SK-N-DZ (cell line): ENCODE data around the gene GDPD5.

Source experiments
- DNase-seq: peaks from one replicate; pipeline ENCODE4 v3.0.0-alpha.2; 2015; ENCODE audit warnings: low spot score

The GDPD5 gene

GRCh38 chr11:75449271-75449670, 76.5 kb downstream of the GDPD5 start:
- no peak for DNase-seq

DNA sequence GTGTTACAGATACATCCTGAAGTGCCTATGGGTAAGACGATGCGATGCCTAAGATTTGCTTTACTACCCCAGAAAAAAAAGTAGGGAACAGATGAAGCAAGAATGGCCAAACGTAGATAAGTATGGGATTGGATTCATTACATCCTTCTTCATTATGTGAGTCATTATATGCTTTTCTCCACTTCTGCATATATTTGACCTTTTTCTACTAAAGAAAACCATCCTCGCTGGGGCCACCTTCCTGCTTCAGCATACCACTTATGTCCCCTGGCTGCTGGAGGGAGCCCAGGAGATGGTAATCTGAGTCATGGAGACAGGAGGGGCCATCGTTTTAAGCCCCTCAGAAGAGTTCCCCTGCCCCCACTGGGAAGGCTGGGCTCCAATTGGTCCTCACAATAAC, 78.3 kb downstream of the GDPD5 start:
- no peak for DNase-seq

DNA sequence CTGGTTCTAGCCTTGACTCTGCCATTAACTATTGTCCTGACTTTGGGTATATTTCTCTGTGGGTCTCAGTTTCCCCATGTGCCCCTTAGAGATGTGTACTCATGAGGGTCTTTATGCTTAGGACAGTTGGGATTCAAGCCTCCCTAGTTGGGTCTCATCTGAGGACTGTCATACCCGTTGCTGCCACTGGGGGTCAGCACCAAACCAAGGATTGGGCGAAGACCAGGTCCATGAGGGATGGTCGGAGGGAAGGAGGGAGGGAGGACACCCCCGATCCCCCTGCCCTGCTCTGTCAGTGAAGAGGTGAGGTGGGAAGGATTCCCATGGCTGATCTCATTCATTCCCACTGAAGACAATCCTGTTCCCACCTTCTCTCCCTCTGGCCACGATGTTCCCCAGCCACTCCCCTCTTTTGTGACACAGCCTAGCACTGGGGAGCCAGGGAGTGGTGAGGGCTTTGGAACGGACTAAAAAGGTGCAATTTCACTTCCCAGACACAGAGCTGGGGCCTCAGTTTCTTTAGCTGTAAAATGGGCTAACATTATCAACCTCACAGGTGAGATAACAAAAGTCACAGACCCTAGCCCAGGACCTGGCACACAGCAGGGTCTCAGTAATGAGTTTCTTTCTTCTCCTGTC, 80.3 kb downstream of the GDPD5 start:
- DNase-seq, result peak; percentile 72

DNA sequence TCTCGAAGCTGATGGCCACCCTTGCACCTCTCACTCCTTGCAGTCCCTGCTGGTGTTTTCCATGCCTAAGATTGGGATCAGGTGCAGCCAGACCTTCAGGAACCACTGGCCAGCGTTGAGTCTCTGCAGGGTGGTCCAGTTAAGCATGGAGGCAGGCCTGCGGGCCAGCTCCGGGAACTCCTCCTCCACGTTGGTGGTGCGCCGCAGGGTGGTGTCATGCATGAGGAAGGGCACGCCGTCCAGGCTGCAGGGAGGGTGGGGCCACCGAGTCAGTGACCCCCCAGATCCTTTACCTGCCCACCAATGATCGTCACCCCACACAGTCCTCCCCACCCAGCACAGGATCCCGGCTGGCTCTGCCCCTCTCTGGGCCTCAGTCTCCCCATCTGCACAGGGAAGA, 82.7 kb downstream of the GDPD5 start:
- no peak for DNase-seq

GRCh38 chr11:75442161-75442885, 83.4 kb downstream of the GDPD5 start:
- DNase-seq, result no peak

GRCh38 chr11:75441804-75442132, 84.0 kb downstream of the GDPD5 start:
- DNase-seq, result no peak

DNA sequence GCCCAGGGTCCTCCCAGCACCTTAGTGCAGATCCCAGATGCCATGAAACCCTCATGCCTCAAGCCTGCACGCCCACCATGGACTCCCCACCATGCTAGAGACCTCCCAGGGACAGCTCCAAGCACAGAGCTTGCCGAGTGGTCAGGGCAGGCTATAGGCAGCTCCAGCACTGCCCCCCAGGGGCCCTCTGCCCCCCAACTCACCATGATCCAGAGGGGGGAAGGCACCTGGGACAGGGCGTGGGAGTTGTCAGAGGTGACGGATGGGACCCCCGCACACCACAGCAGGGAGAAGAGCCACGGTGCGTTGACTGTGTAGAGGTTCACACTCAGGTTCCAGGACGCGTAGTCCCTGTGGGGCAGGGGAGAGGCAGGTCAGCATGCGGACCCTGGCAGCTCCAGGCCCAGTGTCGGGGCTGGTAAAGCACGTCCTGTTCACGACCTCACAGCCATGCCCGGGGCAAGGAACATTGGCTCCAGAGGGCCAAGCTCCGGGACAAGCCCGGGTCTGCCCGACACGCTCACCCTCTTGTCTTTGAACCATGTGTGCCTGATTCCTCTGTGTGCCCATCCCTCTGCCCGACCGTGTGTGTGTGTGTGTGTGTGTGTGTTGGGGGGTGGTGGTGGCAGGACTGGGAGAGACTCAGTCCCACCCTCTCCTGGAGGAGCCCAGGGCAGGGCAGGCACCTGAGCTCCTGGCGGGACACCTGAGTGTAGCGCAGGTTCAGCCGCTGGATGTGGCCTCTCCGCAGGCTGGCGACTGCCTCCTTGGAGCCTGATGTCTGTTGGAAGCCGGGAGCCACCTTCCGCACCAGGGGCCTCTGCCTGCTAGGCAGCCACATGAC, 84.6 kb downstream of the GDPD5 start:
- DNase-seq, result no peak

GRCh38 chr11:75439495-75440120, 86.1 kb downstream of the GDPD5 start:
- DNase-seq, result no peak

- no peak for DNase-seq
Observed at GRCh38 chr11:75439026-75439425, 86.7 kb downstream of the GDPD5 start.

- no peak for DNase-seq
Observed at GRCh38 chr11:75437966-75438659, 87.6 kb downstream of the GDPD5 start.

DNA sequence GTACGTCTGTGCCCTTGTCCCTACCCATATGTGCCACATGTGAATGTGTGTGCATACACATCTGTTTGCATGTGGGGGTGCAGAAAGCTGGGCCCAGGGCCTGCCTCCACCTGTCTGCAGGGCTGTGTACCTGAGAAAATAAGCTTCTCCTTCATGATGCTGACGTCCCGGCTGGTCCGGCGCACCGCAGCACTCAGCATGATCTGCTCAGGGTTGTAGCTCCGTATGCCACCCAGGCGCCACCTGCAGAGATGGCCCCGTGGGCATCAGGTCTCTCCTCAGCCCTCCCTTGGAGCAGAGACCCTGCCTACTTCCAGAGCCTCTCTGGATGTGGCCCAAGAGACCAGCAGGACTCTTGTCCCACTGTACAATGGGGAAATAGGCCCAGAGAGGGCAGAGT, 88.9 kb downstream of the GDPD5 start:
- no peak for DNase-seq

GRCh38 chr11:75435571-75435925, 90.2 kb downstream of the GDPD5 start:
- DNase-seq, result no peak

DNA sequence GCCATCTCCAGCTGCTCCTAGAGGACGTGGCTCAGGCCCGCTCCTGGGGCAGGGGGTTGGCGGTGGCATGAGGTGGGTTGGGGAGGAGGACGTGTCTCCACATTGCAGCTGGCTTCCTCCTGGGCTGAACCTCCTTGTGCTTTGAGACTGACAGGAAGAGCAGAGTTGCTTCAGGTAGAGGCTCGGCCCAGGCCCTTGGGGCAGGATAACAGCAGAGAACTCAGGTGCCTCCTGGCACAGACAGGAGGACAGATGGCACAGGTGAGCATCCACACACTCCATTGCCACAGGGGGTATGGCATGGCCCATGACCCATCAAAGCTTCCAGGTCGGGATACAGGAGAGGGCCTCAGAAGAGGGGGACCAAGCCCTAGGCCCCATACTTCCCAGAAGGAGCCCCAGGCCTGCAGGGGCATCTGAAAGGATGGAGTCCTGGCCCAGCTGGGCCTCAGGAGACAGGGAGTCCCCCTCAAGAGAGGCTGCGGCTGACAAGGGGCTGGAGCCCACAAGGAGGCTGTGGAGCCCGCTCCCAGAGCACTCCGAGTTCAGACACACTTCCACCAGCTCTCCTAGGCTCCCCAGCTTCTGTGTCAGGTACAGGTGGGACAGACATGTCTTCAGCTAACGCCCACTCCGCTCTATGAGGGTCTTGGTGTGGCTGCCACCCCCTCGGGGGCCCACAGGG, 90.7 kb downstream of the GDPD5 start:
- DNase-seq, result no peak

- no peak for DNase-seq
Observed at GRCh38 chr11:75434051-75434450, 91.7 kb downstream of the GDPD5 start.

DNA sequence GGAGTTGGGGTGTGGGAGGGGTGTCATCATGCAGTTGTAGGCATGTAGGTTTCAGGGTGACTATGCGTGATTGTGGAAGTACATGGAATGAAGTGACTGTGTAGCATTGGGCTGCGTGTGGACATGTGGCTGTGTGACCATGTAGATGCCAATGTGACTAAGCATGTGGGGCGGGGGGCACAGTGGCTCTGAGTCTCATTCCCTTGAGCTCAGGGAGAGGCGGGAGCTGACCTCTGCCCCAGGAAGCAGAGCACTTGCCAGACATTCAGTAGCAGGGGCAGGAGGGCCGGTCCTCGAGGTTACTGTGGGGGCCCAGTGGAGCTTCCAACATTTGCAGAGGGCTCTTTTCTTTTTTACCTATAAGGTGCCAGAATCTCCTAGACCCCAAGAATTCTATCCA, 92.3 kb downstream of the GDPD5 start:
- no peak for DNase-seq

GRCh38 chr11:75432911-75433321, 92.8 kb downstream of the GDPD5 start, which contains the start of gene KLHL35:
TSS of gene KLHL35 (minus strand) at chr11:75433203. CDS start at chr11:75430629, 2,574 bp downstream.
- DNase-seq, result no peak

DNA sequence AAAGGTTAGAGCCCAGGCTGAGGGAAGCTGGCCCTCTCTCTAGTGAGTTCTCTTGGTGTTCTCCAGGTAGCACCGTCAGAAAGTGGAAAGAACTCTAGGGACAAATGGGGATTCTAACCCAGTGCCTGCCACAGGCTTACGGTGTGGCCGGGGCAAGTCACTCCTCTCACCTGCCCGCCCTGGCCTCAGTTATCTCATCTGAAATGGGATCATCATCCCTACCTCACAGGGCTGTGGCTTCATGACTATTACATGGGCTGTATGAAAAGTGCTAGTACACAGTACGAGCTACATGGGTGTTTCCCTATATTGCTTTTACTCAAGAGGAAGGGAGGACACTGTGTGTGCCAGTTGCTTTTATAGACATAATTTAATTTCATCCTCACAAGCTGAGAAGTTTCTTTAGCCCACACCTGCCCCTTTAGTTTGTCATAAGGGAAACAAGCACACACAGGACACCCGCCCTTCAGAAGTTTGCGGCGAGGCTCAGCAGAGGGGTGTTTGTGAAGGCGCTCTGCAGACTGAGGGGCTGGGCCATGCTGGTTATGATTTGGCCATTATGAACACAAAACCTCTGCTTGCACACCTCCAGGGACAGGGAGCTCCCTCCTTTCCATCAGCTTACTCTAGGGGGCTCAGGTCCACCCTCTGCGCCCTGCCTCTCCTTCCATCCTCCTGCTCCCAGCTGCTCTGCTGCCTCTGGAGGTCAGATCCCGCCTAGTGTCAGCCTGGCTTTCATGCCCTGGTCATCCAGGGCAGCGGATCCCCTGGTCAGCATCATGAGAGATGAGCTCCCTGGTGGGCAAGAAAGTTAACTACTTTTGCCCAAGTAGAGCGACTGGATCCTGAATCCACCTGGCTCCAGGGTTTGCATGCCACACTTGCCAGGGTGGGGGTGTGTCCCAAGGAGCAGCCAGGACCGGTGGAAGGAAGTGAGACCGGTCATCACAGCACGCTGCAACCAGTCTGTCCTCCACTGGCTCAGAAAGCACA, 93.9 kb downstream of the GDPD5 start:
- DNase-seq, result no peak

DNA sequence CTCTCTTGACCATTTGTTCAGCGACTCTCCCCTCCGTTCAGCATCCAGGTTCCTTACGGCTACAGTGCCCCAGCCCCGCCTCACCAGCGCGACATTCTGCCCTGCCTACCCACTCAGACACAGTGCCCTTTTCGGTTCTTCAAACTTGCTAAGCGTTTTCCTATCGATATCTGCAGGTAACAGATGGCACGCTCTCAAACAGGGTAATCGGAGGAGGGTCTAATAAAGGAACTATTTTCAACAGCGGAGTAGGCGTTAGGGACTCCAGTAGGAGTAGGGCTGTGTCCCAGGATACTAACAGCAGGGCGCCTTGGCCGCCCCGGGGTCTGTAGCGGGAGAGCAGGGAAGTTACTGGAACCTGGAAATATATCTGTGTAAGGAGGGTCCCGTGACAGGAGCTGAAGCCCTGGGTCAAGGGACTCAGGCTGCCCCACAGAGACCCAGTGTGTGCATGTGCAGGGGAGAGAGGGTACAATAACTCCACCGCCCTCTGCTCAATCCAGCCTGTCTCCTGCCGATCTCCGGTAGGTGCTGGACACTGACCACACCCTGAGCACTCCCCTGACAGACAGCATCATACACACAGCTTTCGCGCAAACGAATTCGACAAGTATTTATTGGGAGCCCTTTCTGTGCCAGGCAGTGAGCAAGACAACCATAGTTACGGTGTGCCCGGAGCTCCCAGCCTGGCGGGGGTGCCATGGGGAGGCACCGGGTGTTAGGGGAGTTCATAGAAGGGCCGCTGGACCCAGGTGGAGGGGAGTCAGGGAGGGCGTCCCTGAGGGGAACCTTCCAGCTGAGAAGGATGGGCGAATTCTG, 94.8 kb downstream of the GDPD5 start:
- no peak for DNase-seq
